Measurements from ENCODE around the gene NUFIP2.
"Not testable (repeated sequence)": the region's sequence is repeated elsewhere in the genome, so short reads cannot be mapped to it uniquely, and the experiment has no call there.

Gene NUFIP2, protein sequence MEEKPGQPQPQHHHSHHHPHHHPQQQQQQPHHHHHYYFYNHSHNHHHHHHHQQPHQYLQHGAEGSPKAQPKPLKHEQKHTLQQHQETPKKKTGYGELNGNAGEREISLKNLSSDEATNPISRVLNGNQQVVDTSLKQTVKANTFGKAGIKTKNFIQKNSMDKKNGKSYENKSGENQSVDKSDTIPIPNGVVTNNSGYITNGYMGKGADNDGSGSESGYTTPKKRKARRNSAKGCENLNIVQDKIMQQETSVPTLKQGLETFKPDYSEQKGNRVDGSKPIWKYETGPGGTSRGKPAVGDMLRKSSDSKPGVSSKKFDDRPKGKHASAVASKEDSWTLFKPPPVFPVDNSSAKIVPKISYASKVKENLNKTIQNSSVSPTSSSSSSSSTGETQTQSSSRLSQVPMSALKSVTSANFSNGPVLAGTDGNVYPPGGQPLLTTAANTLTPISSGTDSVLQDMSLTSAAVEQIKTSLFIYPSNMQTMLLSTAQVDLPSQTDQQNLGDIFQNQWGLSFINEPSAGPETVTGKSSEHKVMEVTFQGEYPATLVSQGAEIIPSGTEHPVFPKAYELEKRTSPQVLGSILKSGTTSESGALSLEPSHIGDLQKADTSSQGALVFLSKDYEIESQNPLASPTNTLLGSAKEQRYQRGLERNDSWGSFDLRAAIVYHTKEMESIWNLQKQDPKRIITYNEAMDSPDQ

GRCh38 chr17:29293890-29294579 lies at the start of gene NUFIP2:
Gene NUFIP2, minus strand, starts transcription at chr17:29294148. Its CDS starts 89 bp downstream, at chr17:29294059.
- peak; percentile 98 for DNase-seq

DNA sequence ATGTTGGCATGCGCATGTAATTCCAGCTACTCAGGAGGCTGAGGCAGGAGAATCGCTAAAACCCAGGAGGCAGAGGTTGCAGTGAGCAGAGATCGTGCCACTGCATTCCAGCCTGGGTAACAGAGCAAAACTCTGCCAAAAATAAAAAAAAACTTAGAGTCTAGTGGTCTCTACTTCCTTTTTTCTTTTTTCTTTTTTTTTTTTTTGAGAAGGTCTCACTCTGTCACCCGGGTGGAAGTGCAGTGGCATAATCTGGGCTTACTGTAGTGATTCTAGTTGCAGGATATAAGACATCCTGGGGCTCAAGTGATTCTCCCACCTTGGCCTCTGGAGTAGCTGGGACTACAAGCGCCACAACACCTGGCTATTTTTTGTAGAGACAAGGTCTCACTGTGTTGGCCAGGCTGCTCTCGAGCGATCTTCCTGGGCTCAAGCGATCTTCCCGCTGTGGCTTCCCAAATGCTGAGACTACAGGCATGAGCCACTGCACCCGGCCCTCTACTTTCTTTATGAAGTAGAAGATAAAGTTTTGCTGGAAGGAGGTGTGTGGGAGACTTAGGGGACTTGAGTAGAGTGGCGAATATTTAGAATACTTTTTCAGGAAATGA lies 48.3 kb upstream of the NUFIP2 start:
- DNase-seq, result no peak

- DNase-seq, result no peak
Observed at GRCh38 chr17:29341726-29342125, 47.8 kb upstream of the NUFIP2 start.

DNA sequence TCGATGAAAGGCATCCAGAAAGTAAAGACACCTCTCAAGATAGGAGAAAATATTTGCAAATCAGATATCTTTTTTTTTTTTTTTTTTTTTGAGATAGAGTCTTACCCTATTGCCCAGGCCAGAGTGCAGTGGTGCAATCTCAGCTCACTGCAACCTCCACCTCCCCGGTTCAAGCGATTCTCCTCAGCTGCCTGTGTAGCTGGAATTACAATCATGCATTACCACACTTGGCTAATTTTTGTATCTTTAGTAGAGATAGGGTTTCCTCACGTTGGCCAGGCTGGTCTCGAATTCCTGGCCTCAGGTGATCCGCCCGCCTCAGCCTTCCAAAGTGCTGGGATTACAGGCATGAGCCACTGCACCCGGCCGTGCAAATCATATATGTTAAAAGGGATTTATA lies 45.1 kb upstream of the NUFIP2 start:
- not testable (repeated sequence) for DNase-seq

- no peak for DNase-seq
Observed at GRCh38 chr17:29331708-29332085, 37.7 kb upstream of the NUFIP2 start.

DNA sequence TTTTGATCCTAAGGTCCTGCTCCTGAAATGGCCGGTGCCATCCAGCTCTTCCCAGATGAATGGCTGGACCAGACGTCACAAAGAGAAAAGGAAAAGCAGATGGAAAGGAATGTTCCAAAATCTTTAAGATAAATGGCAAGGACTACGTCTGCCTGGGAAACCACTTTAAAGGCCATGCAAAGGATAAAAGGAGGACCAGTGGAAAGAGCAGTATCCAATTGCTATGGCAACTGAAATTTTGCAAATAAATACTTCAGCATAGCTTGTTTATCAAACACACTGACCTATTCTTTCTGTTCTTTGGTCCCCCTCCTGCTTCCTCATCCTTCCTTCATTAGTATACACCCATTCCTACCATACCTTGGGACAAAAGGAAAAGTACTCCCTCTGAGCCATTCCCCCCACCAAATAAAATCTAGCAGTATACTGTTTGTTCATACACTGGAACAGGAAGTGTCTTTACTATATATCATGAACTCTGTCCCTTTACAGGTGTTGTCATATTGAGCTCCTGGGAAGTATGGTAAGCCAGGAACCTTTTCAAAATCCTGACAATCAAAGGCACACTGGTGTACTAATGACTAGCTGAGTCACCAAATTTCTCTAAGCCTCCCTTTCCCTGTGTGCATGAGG lies 37.2 kb upstream of the NUFIP2 start:
- no peak for DNase-seq

DNA sequence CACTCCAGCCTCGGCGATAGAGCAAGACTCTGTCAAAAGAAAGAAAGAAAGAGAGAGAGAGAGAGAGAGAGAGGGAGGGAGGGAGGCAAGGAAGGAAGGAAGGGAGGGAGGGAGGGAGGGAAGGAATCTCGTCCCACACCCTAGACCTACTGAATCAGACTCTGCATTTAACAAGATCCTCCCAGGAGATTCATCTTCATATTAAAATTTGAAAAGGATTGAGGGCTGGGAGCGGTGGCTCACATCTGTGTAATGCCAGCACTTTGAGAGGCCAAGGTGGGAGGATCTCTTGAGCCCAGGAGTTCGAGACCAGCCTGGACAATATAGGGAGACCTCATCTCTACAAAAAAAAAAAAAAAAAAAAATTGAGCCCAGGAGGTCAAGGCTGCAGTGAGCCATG lies 33.5 kb upstream of the NUFIP2 start:
- no peak for DNase-seq

DNA sequence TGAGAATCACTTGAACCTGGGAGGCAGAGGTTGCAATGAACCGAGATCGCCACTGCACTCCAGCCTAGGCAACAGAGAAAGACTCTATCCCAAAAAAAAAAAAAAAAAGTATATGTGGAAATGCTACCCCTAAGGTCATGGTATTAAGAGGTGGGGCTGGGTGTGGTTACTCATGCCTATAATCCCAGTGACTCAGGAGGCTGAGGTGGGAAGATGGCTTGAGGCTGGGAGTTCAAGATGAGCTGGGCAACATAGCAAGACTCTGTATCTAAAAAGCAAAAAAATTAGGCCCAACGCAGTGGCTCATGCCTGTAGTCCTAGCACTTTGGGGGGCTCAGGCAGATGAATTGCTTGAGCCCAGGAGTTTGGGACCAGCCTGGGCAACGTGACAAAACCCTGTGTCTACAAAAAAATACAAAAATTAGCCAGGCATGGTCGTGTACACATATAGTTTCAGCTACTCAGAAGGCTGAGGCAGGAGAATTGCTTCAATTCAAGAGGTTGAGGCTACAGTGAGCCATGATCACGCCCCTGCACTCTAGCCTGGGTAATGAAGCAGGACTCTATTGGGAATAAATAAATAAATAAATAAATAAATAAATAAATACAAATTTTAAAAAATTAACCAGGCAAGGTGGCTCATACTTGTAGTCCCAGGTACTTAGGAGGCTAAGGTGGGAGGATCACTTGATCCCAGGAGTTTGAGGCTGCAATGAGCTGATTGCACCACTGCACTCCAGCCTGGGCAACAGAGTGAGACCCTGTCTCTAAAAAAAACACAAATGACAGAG lies 32.3 kb upstream of the NUFIP2 start:
- DNase-seq, result no peak

DNA sequence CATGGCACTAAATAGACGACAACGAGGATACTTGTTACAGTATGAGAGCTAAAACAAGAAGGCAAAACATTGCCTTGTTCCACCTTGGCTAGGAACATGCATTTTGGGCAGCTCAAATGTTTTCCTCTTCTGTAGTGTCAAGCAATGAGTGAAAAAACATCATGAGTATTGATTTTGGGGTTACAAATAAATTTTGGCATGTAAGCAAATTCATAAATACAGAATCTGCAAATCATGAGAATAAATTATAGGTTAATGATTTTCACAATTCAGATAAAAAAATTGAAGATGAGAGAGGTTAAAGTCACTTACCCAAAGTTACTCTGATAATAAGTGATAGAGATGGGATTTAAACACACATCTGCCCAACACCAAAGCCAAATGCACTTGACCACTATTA lies 28.4 kb upstream of the NUFIP2 start:
- no peak for DNase-seq

GRCh38 chr17:29303386-29303785 lies 9.4 kb upstream of the NUFIP2 start:
- no peak for DNase-seq

GRCh38 chr17:29299031-29299430 lies 5.1 kb upstream of the NUFIP2 start:
- DNase-seq, result no peak

- no peak for DNase-seq
Observed at GRCh38 chr17:29295420-29295819, 1.5 kb upstream of the NUFIP2 start.

DNA sequence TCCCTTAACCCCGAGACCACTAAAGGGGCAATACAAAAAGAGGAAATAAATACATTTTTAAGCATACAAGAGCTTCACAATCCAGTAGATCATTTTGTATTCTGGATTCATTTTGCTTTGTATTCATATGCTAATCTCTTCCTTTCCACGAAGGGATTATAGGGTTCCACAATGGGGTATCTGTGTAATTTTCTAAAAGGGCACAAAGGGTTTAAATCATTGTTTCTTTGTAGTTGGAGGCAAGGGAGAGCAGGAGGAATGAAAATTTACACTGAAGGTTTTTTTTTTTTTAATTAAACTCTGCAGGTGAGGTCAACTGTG lies 592 bp upstream of the NUFIP2 start:
- no peak for DNase-seq

- peak; percentile 27 for DNase-seq
Observed at GRCh38 chr17:29292992-29293889, 707 bp downstream of the NUFIP2 start.

GRCh38 chr17:29292071-29292991 lies 1.6 kb downstream of the NUFIP2 start:
- no peak for DNase-seq

DNA sequence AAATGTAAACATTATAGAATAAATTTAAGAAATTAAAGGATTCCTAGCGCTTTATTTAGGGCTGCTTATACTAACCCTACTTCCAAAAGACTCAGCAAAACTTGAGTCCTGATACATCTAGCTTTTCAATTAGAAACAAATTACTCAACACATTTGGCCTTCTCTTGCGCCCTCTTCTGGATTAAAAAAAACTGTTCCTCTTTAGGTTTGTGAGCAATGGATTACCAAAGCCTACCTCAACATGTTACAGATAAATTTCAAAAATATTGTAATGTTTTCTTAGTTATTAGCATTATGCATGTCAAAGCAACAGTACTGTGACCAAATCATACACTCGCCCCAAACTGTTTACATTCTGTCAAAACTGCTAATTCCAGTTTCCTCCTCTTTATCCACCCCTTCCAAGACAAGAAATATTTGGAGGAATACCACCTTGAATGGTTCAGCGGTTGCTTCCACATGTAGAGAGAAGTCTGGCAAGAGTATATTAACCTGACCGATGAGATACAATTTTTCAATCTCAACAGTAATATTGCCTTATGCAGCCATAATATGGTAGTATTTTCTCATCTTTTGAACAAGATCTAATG lies 2.7 kb downstream of the NUFIP2 start:
- DNase-seq, result no peak

- no peak for DNase-seq
Observed at GRCh38 chr17:29289852-29290251, 4.1 kb downstream of the NUFIP2 start.

DNA sequence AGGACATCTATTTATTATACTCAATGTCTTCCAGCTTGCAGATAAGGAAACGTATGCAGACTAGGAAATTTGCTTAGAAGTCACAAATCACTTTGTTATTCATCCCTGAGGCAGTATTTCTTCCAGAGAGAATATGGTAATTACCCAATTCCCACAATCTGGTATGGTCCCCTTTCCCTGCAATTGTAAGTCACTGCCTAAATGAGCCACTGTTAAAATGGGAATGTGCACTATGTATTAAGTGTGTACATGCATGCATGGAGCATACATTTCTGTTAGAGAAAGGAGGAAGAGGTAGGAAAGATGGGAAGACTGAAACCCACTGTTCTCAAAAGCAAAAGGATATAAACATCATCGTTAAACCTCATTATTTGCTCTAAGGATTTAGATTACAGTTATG lies 10.0 kb downstream of the NUFIP2 start:
- no peak for DNase-seq

- DNase-seq, result no peak
Observed at GRCh38 chr17:29283496-29283895, 10.5 kb downstream of the NUFIP2 start.
